ENCODE data around the gene USP37. TPM values are rescaled to one million over a fixed set of nuclear protein-coding genes. Genes with fewer than 3 reads are reported as not detected.

Gene USP37
- total RNA-seq, 1 donor, result 20.0 TPM

- no peak overlapping the region for H3K4me3 ChIP-seq (ENCODE audit: low read length)
Observed at GRCh38 chr2:218471982-218472381, 96.2 kb downstream of the USP37 start.

GRCh38 chr2:218471036-218471435, 97.1 kb downstream of the USP37 start:
- Histone ChIP-seq H3K4me3 (ENCODE audit: low read length) (no peak overlapping the region), H3K4me1 (ENCODE audit: insufficient read depth, low read length) (peaks cover 29% of the 10 kb centered on the region), H3K9me3 (ENCODE audit: low read depth, low read length) (no peaks in the 10 kb centered on the region), H3K27me3 (ENCODE audit: insufficient read depth, low read length) (no peaks in the 10 kb centered on the region)

More at GRCh38 chr2:218471982-218472381, 96.2 kb downstream of the USP37 start:
- H3K4me1 ChIP-seq (ENCODE audit: insufficient read depth, low read length), result peaks cover 29% of the 10 kb centered on the region
- H3K9me3 ChIP-seq (ENCODE audit: low read depth, low read length), result no peaks in the 10 kb centered on the region
- no peaks in the 10 kb centered on the region for H3K27me3 ChIP-seq (ENCODE audit: insufficient read depth, low read length)

GRCh38 chr2:218470448-218470847, 97.7 kb downstream of the USP37 start:
- Histone ChIP-seq H3K4me1 (ENCODE audit: insufficient read depth, low read length) (peaks cover 29% of the 10 kb centered on the region), H3K9me3 (ENCODE audit: low read depth, low read length) (no peaks in the 10 kb centered on the region), H3K27me3 (ENCODE audit: insufficient read depth, low read length) (no peaks in the 10 kb centered on the region), H3K4me3 (ENCODE audit: low read length) (no peak overlapping the region)

GRCh38 chr2:218465987-218466633, 102.0 kb downstream of the USP37 start:
- Histone ChIP-seq H3K4me3 (ENCODE audit: low read length) (no peak overlapping the region), H3K27me3 (ENCODE audit: insufficient read depth, low read length) (no peaks in the 10 kb centered on the region), H3K4me1 (ENCODE audit: insufficient read depth, low read length) (peaks cover 8% of the 10 kb centered on the region), H3K9me3 (ENCODE audit: low read depth, low read length) (no peaks in the 10 kb centered on the region)

- Histone ChIP-seq H3K9me3 (ENCODE audit: low read depth, low read length) (no peaks in the 10 kb centered on the region), H3K4me3 (ENCODE audit: low read length) (no peak overlapping the region), H3K4me1 (ENCODE audit: insufficient read depth, low read length) (no peaks in the 10 kb centered on the region), H3K27me3 (ENCODE audit: insufficient read depth, low read length) (no peaks in the 10 kb centered on the region)
Observed at GRCh38 chr2:218458598-218458997, 109.6 kb downstream of the USP37 start.

GRCh38 chr2:218456849-218457248, 111.3 kb downstream of the USP37 start:
- H3K9me3 ChIP-seq (ENCODE audit: low read depth, low read length), result no peaks in the 10 kb centered on the region
- no peak overlapping the region for H3K4me3 ChIP-seq (ENCODE audit: low read length)
- H3K27me3 ChIP-seq (ENCODE audit: insufficient read depth, low read length), result no peaks in the 10 kb centered on the region
- no peaks in the 10 kb centered on the region for H3K4me1 ChIP-seq (ENCODE audit: insufficient read depth, low read length)

GRCh38 chr2:218452079-218452478, 116.1 kb downstream of the USP37 start:
- Histone ChIP-seq H3K9me3 (ENCODE audit: low read depth, low read length) (no peaks in the 10 kb centered on the region), H3K4me1 (ENCODE audit: insufficient read depth, low read length) (no peaks in the 10 kb centered on the region), H3K4me3 (ENCODE audit: low read length) (no peak overlapping the region), H3K27me3 (ENCODE audit: insufficient read depth, low read length) (no peaks in the 10 kb centered on the region)

- Histone ChIP-seq H3K27me3 (ENCODE audit: insufficient read depth, low read length) (no peaks in the 10 kb centered on the region), H3K4me1 (ENCODE audit: insufficient read depth, low read length) (no peaks in the 10 kb centered on the region), H3K4me3 (ENCODE audit: low read length) (no peak overlapping the region), H3K9me3 (ENCODE audit: low read depth, low read length) (no peaks in the 10 kb centered on the region)
Observed at GRCh38 chr2:218448934-218449333, 119.2 kb downstream of the USP37 start.

- Histone ChIP-seq H3K27me3 (ENCODE audit: insufficient read depth, low read length) (no peaks in the 10 kb centered on the region), H3K4me3 (ENCODE audit: low read length) (no peak overlapping the region), H3K9me3 (ENCODE audit: low read depth, low read length) (no peaks in the 10 kb centered on the region), H3K4me1 (ENCODE audit: insufficient read depth, low read length) (no peaks in the 10 kb centered on the region)
Observed at GRCh38 chr2:218447072-218447471, 121.1 kb downstream of the USP37 start.

GRCh38 chr2:218446547-218446946, 121.6 kb downstream of the USP37 start:
- Histone ChIP-seq H3K27me3 (ENCODE audit: insufficient read depth, low read length) (no peaks in the 10 kb centered on the region), H3K4me3 (ENCODE audit: low read length) (no peak overlapping the region), H3K4me1 (ENCODE audit: insufficient read depth, low read length) (no peaks in the 10 kb centered on the region), H3K9me3 (ENCODE audit: low read depth, low read length) (no peaks in the 10 kb centered on the region)

- Histone ChIP-seq H3K27me3 (ENCODE audit: insufficient read depth, low read length) (no peaks in the 10 kb centered on the region), H3K9me3 (ENCODE audit: low read depth, low read length) (no peaks in the 10 kb centered on the region), H3K4me3 (ENCODE audit: low read length) (no peak overlapping the region), H3K4me1 (ENCODE audit: insufficient read depth, low read length) (no peaks in the 10 kb centered on the region)
Observed at GRCh38 chr2:218445602-218446001, 122.5 kb downstream of the USP37 start.

- no peaks in the 10 kb centered on the region for H3K4me1 ChIP-seq (ENCODE audit: insufficient read depth, low read length)
- no peaks in the 10 kb centered on the region for H3K27me3 ChIP-seq (ENCODE audit: insufficient read depth, low read length)
- H3K9me3 ChIP-seq (ENCODE audit: low read depth, low read length), result no peaks in the 10 kb centered on the region
- H3K4me3 ChIP-seq (ENCODE audit: low read length), result no peak overlapping the region
Observed at GRCh38 chr2:218444692-218445357, 123.3 kb downstream of the USP37 start.

GRCh38 chr2:218438596-218438995, 129.6 kb downstream of the USP37 start:
- no peaks in the 10 kb centered on the region for H3K9me3 ChIP-seq (ENCODE audit: low read depth, low read length)
- no peaks in the 10 kb centered on the region for H3K27me3 ChIP-seq (ENCODE audit: insufficient read depth, low read length)
- no peak overlapping the region for H3K4me3 ChIP-seq (ENCODE audit: low read length)
- peaks cover 11% of the 10 kb centered on the region for H3K4me1 ChIP-seq (ENCODE audit: insufficient read depth, low read length)

GRCh38 chr2:218437969-218438368, 130.2 kb downstream of the USP37 start:
- H3K4me1 ChIP-seq (ENCODE audit: insufficient read depth, low read length), result peaks cover 11% of the 10 kb centered on the region
- no peaks in the 10 kb centered on the region for H3K9me3 ChIP-seq (ENCODE audit: low read depth, low read length)
- H3K4me3 ChIP-seq (ENCODE audit: low read length), result no peak overlapping the region
- no peaks in the 10 kb centered on the region for H3K27me3 ChIP-seq (ENCODE audit: insufficient read depth, low read length)

GRCh38 chr2:218436992-218437391, 131.2 kb downstream of the USP37 start:
- H3K4me1 ChIP-seq (ENCODE audit: insufficient read depth, low read length), result peaks cover 11% of the 10 kb centered on the region
- H3K9me3 ChIP-seq (ENCODE audit: low read depth, low read length), result no peaks in the 10 kb centered on the region
- H3K4me3 ChIP-seq (ENCODE audit: low read length), result no peak overlapping the region
- H3K27me3 ChIP-seq (ENCODE audit: insufficient read depth, low read length), result no peaks in the 10 kb centered on the region
